Endothelial cell of umbilical vein (primary cell): Measurements from ENCODE around the gene ZNF652.

Source experiments
- CTCF ChIP-seq, 2 donors: IDR thresholded peaks; 1 replicate in 1 of 2; 2 replicates in 1 of 2; pipeline ENCODE4 v1.5.1; 2011; ENCODE audit warnings: low read length in 2 of 2, mild to moderate bottlenecking in 2 of 2, moderate library complexity in 2 of 2, control low read depth in 1 of 2, inconsistent platforms in 1 of 2, low read depth in 1 of 2; ENCODE audit not compliant: insufficient read depth in 1 of 2; ENCODE audit errors: extremely low read depth in 1 of 2
- EZH2 ChIP-seq: IDR thresholded peaks from 2 replicates; pipeline ENCODE4 v1.6.1; 2012; ENCODE audit warnings: borderline replicate concordance, low read depth, mild to moderate bottlenecking, moderate library complexity, low read length, inconsistent platforms; ENCODE audit not compliant: severe bottlenecking
- JUN ChIP-seq: IDR thresholded peaks from 2 replicates; pipeline ENCODE4 v1.6.1; 2011; ENCODE audit warnings: borderline replicate concordance, low read depth; ENCODE audit not compliant: insufficient read length, insufficient read depth
- MAX ChIP-seq: IDR thresholded peaks from 2 replicates; pipeline ENCODE4 v1.6.1; 2011; ENCODE audit not compliant: insufficient read depth, insufficient read length
- MYC ChIP-seq: IDR thresholded peaks from one replicate; pipeline ENCODE4 v1.6.1; 2011; ENCODE audit warnings: mild to moderate bottlenecking, low read depth, low read length
- POLR2A ChIP-seq: IDR thresholded peaks from 2 replicates; pipeline ENCODE4 v1.6.1; 2012; ENCODE audit warnings: low read depth, mild to moderate bottlenecking, control low read depth, low read length
- POLR2AphosphoS5 ChIP-seq: IDR thresholded peaks from 2 replicates; pipeline ENCODE4 v1.6.1; 2012; ENCODE audit warnings: low read depth, mild to moderate bottlenecking, control low read depth, low read length, moderate library complexity; ENCODE audit not compliant: insufficient read depth

- no peak for TF ChIP-seq POLR2A
- no peak for TF ChIP-seq CTCF (IDR thresholded peaks at IDR 0.05; ENCODE audit: extremely low read depth in 1 of 2, insufficient read depth in 1 of 2, low read depth in 1 of 2, low read length in 2 of 2)
- TF ChIP-seq EZH2 = no peak
- TF ChIP-seq JUN = no peak
- no peak for TF ChIP-seq MYC
- TF ChIP-seq POLR2AphosphoS5 = no peak
- TF ChIP-seq MAX = no peak
Observed at GRCh38 chr17:49266233-49266632, 95.8 kb downstream of the ZNF652 start.
